ENCODE results near the gene GNAO1.
"Not testable (repeated sequence)": the region's sequence is repeated elsewhere in the genome, so short reads cannot be mapped to it uniquely, and the experiment has no call there.

Gene GNAO1

DNA sequence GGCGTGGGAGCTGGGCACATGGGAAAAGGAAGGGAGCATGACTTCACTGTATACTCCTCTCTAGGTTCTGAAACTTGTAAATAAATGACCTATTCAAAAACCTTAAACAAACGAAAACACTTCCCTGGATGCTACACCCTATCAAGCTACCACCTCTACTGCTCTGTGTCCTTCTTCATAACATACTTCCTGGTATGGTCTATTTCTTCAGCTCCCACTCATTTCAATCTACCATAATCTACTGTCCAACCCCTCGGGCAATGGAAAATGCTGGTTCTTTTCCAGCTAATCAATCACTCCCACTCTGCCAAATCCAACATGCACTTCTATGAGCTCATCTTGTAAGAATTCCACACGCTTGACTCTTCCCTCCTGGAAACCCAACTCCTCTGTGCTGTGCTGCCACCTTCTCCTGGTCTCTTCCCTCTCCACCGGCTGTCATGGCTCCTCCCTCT is 191.6 kb downstream of the GNAO1 start:
- no peak overlapping the region for H3K27ac ChIP-seq
- no peak for TF ChIP-seq ZFX (IDR thresholded peaks at IDR 0.05; ENCODE audit: borderline replicate concordance)
- TF ChIP-seq, protein P1, sequence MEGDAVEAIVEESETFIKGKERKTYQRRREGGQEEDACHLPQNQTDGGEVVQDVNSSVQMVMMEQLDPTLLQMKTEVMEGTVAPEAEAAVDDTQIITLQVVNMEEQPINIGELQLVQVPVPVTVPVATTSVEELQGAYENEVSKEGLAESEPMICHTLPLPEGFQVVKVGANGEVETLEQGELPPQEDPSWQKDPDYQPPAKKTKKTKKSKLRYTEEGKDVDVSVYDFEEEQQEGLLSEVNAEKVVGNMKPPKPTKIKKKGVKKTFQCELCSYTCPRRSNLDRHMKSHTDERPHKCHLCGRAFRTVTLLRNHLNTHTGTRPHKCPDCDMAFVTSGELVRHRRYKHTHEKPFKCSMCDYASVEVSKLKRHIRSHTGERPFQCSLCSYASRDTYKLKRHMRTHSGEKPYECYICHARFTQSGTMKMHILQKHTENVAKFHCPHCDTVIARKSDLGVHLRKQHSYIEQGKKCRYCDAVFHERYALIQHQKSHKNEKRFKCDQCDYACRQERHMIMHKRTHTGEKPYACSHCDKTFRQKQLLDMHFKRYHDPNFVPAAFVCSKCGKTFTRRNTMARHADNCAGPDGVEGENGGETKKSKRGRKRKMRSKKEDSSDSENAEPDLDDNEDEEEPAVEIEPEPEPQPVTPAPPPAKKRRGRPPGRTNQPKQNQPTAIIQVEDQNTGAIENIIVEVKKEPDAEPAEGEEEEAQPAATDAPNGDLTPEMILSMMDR (IDR thresholded peaks at IDR 0.05), result no peak

GRCh38 chr16:56384074-56384721 is 192.9 kb downstream of the GNAO1 start:
- H3K27ac ChIP-seq, result no peak overlapping the region
- no peak for TF ChIP-seq ZFX (IDR thresholded peaks at IDR 0.05; ENCODE audit: borderline replicate concordance)
- TF ChIP-seq, protein P1 (IDR thresholded peaks at IDR 0.05), result no peak

DNA sequence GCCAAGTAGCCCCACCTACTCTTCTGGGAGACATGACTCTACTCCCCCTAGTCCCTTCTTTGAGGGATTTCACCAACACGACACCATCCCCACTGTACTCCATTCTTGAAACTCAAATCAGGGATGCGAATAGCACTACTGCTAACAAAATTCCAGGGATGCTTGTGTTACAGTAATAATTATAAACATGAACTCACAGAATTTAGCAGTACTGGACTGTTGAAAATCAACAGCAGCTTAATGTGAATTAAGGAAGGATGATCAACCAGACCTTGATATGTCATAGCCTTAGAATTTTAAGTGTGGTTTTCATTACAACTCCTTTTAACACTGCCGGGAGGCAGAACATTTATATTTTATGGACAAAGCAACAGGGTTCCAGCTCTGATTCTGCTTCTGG is 196.1 kb downstream of the GNAO1 start:
- TF ChIP-seq, protein P1 (IDR thresholded peaks at IDR 0.05), result no peak
- TF ChIP-seq ZFX (IDR thresholded peaks at IDR 0.05; ENCODE audit: borderline replicate concordance), result no peak
- H3K27ac ChIP-seq, result no peak overlapping the region

GRCh38 chr16:56388209-56388608 is 196.9 kb downstream of the GNAO1 start:
- no peak for TF ChIP-seq ZFX (IDR thresholded peaks at IDR 0.05; ENCODE audit: borderline replicate concordance)
- TF ChIP-seq, protein P1 (IDR thresholded peaks at IDR 0.05), result no peak
- no peak overlapping the region for H3K27ac ChIP-seq

- no peak for TF ChIP-seq ZFX (IDR thresholded peaks at IDR 0.05; ENCODE audit: borderline replicate concordance)
- TF ChIP-seq, protein P1 (IDR thresholded peaks at IDR 0.05), result no peak
- no peak overlapping the region for H3K27ac ChIP-seq
Measured at GRCh38 chr16:56389554-56389953, 198.3 kb downstream of the GNAO1 start.

- H3K27ac ChIP-seq, result not testable (repeated sequence)
Measured at GRCh38 chr16:56396724-56397123, 205.4 kb downstream of the GNAO1 start.

DNA sequence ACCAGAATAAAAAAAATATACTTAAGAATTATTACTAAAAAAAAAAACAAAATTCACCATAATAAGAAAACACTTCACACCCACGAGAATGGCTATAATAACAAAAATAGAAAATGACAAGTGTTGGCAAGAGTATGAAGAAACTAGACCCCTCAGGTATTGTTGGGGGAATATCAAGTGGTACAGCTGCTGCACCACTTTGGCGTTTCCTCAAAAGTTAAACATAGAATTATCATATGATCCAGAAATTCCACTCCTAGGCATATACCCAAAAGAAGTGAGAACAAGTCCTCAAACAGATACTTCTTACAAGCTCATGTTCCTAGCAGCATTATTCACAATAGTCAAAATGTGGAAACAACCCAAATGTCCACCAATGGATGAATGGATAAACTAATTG is 207.8 kb downstream of the GNAO1 start:
- no peak overlapping the region for H3K27ac ChIP-seq
- TF ChIP-seq, protein P1 (IDR thresholded peaks at IDR 0.05), result no peak
- no peak for TF ChIP-seq ZFX (IDR thresholded peaks at IDR 0.05; ENCODE audit: borderline replicate concordance)

DNA sequence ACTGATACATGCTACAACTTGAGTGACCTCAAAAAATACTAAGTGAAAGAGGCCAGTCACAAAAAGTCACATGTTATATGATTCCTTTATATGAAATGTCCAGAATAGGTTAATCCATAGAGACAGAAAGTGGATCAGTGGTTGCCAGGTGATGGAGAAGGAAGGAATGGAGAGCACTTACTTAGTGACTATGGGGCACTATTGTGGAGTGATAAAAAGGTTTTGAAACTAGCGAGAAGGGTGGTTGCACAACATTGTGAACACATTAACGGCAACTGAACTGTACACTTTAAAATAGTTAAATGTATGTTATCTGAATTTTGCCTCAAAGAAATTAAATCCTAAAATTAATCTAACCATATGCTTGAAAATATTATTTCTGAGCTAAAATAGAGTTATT is 208.2 kb downstream of the GNAO1 start:
- H3K27ac ChIP-seq, result no peak overlapping the region
- no peak for TF ChIP-seq ZFX (IDR thresholded peaks at IDR 0.05; ENCODE audit: borderline replicate concordance)
- TF ChIP-seq, protein P1 (IDR thresholded peaks at IDR 0.05), result no peak
